GM19025 (cell line): Measurements from ENCODE around the gene BIK.
A peak's percentile ranks its signal among the peaks of the same experiment; 100 is the strongest.
"Not testable (repeated sequence)": the region's sequence is repeated elsewhere in the genome, so short reads cannot be mapped to it uniquely, and the experiment has no call there.

ENCODE experiments used
- ATAC-seq: cut with Tn5 transposase; IDR thresholded peaks from one replicate; pipeline ENCODE4 v1.9.1; 2021; ENCODE audit warnings: mild to moderate bottlenecking, low read depth, moderate library complexity; ENCODE audit not compliant: unreplicated experiment

Gene BIK

GRCh38 chr22:43133401-43133800 is 22.9 kb downstream of the BIK start:
- ATAC-seq: no peak

GRCh38 chr22:43134553-43134952 is 24.0 kb downstream of the BIK start:
- no peak for ATAC-seq

- no peak for ATAC-seq
These were observed 25.0 kb downstream of the BIK start for GRCh38 chr22:43135565-43135964.

GRCh38 chr22:43136255-43136654 is 25.7 kb downstream of the BIK start:
- ATAC-seq: no peak

- ATAC-seq: no peak
These were observed 26.3 kb downstream of the BIK start for GRCh38 chr22:43136801-43137200.

- peak; percentile 77 for ATAC-seq
These were observed 32.5 kb downstream of the BIK start, which contains the start of gene MCAT for GRCh38 chr22:43142880-43143562. MCAT (minus strand) TSS chr22:43143398; CDS start chr22:43143348, 50 bp downstream.

- no peak for ATAC-seq
These were observed 34.4 kb downstream of the BIK start for GRCh38 chr22:43144949-43145348.

GRCh38 chr22:43145371-43145770 is 34.8 kb downstream of the BIK start:
- not testable (repeated sequence) for ATAC-seq

- not testable (repeated sequence) for ATAC-seq
These were observed 35.8 kb downstream of the BIK start for GRCh38 chr22:43146332-43146731.

GRCh38 chr22:43147821-43148220 is 37.3 kb downstream of the BIK start:
- no peak for ATAC-seq

- no peak for ATAC-seq
These were observed 38.0 kb downstream of the BIK start for GRCh38 chr22:43148581-43148980.

GRCh38 chr22:43150731-43151206 is 40.2 kb downstream of the BIK start:
- ATAC-seq: no peak

- ATAC-seq: no peak
These were observed 40.9 kb downstream of the BIK start, which contains the start of gene TSPO for GRCh38 chr22:43151251-43152002. TSPO (plus strand) TSS chr22:43151559; CDS start chr22:43159239, 7,680 bp downstream.

- ATAC-seq: no peak
These were observed 41.4 kb downstream of the BIK start for GRCh38 chr22:43152003-43152356.

GRCh38 chr22:43152357-43153071 is 42.0 kb downstream of the BIK start:
- no peak for ATAC-seq

- ATAC-seq: no peak
These were observed 43.3 kb downstream of the BIK start for GRCh38 chr22:43153899-43154298.

- no peak for ATAC-seq
These were observed 44.5 kb downstream of the BIK start for GRCh38 chr22:43154887-43155536.

GRCh38 chr22:43155789-43156188 is 45.2 kb downstream of the BIK start:
- ATAC-seq: no peak

- no peak for ATAC-seq
These were observed 45.9 kb downstream of the BIK start for GRCh38 chr22:43156413-43156812.

- no peak for ATAC-seq
These were observed 47.5 kb downstream of the BIK start for GRCh38 chr22:43157874-43158546.
